HEK293 (cell line): ENCODE measurements around the gene SBF1.

Source experiments
- CTCF ChIA-PET: fragments of 350-600 bp; formaldehyde crosslinking; extraction: SDS; loops from one replicate; lab custom pipeline; 2021; ENCODE audit warnings: antibody characterized with exemption; lab: Yijun Ruan, JAX
- POLR2A ChIA-PET: fragments of 300-600 bp; formaldehyde crosslinking; extraction: SDS; loops from one replicate; lab custom pipeline; 2020; ENCODE audit warnings: antibody characterized with exemption, inconsistent platforms; lab: Yijun Ruan, JAX
- H3K27ac ChIP-seq: fragments of 200-500 bp; sonication (Bioruptor generic); 2 replicates; pipeline ENCODE4 v1.5.1; 2014; ENCODE audit warnings: low read depth, low read length, control low read depth, inconsistent platforms; ENCODE audit errors: extremely low read depth
- H3K36me3 ChIP-seq, 2 experiments: fragments of 200-500 bp in 1 of 2; sonication (Bioruptor generic) in 1 of 2; 1 replicate in 1 of 2; 2 replicates in 1 of 2; pipeline ENCODE4 v1.5.1; 2014 to 2017; ENCODE audit warnings: inconsistent platforms in 2 of 2, low read length in 2 of 2; ENCODE audit not compliant: control insufficient read depth in 2 of 2, insufficient read depth in 1 of 2
- H3K4me1 ChIP-seq: fragments of 200-500 bp; sonication (Bioruptor generic); 2 replicates; pipeline ENCODE4 v1.5.1; 2014; ENCODE audit warnings: mild to moderate bottlenecking, low read length, inconsistent platforms; ENCODE audit not compliant: control insufficient read depth, insufficient read depth
- H3K4me3 ChIP-seq: 2 replicates; pipeline ENCODE4 v1.5.1; 2011; ENCODE audit warnings: low read depth, mild to moderate bottlenecking, control low read depth, low read length, moderate library complexity
- H3K9me3 ChIP-seq: fragments of 200-500 bp; sonication (Bioruptor generic); 2 replicates; pipeline ENCODE4 v1.5.1; 2014; ENCODE audit warnings: low read depth, low read length, inconsistent platforms; ENCODE audit not compliant: control insufficient read depth, insufficient read depth
- REPIN1 ChIP-seq: fragments of 450-650 bp; formaldehyde crosslinking; IDR thresholded peaks from 2 replicates; pipeline ENCODE4 v1.5.1; 2017; ENCODE audit warnings: missing biosample characterization, missing genetic modification characterization, low read depth
- SETDB1 ChIP-seq: IDR thresholded peaks from one replicate; pipeline ENCODE4 v1.6.1; 2017; ENCODE audit warnings: mild to moderate bottlenecking, low read length, moderate library complexity, mixed read lengths; ENCODE audit not compliant: insufficient read length
- ZNF132 ChIP-seq: fragments of 450-650 bp; formaldehyde crosslinking; IDR thresholded peaks from 2 replicates; pipeline ENCODE4 v1.5.1; 2017; ENCODE audit warnings: missing biosample characterization, missing genetic modification characterization, borderline replicate concordance
- ZNF157 ChIP-seq: fragments of 450-650 bp; formaldehyde crosslinking; IDR thresholded peaks from 2 replicates; pipeline ENCODE4 v1.5.1; 2016; ENCODE audit warnings: missing biosample characterization, missing genetic modification characterization
- ZNF16 ChIP-seq: fragments of 450-650 bp; formaldehyde crosslinking; IDR thresholded peaks from 2 replicates; pipeline ENCODE4 v1.5.1; 2016; ENCODE audit warnings: low read depth, missing biosample characterization, missing genetic modification characterization
- ZNF18 ChIP-seq: fragments of 450-650 bp; formaldehyde crosslinking; IDR thresholded peaks from 2 replicates; pipeline ENCODE4 v1.5.1; 2016; ENCODE audit warnings: missing biosample characterization, missing genetic modification characterization
- ZNF202 ChIP-seq: fragments of 450-650 bp; formaldehyde crosslinking; IDR thresholded peaks from 2 replicates; pipeline ENCODE4 v1.5.1; 2016; ENCODE audit warnings: missing biosample characterization, missing genetic modification characterization, borderline replicate concordance
- ZNF302 ChIP-seq: fragments of 450-650 bp; formaldehyde crosslinking; IDR thresholded peaks from 2 replicates; pipeline ENCODE4 v1.5.1; 2016; ENCODE audit warnings: missing biosample characterization, missing genetic modification characterization, low read depth
- ZNF311 ChIP-seq: fragments of 450-650 bp; formaldehyde crosslinking; IDR thresholded peaks from 2 replicates; pipeline ENCODE4 v1.5.1; 2017; ENCODE audit warnings: missing biosample characterization, missing genetic modification characterization, borderline replicate concordance
- ZNF341 ChIP-seq: fragments of 450-650 bp; formaldehyde crosslinking; IDR thresholded peaks from 2 replicates; pipeline ENCODE4; 2016; ENCODE audit warnings: low read depth, missing biosample characterization, missing genetic modification characterization
- ZNF501 ChIP-seq: fragments of 450-650 bp; formaldehyde crosslinking; IDR thresholded peaks from 2 replicates; pipeline ENCODE4 v1.5.1; 2016; ENCODE audit warnings: missing biosample characterization, missing genetic modification characterization
- ZNF621 ChIP-seq: fragments of 450-650 bp; formaldehyde crosslinking; IDR thresholded peaks from 2 replicates; pipeline ENCODE4 v1.5.1; 2017; ENCODE audit warnings: missing biosample characterization, missing genetic modification characterization
- ZNF639 ChIP-seq: fragments of 450-650 bp; formaldehyde crosslinking; IDR thresholded peaks from 2 replicates; pipeline ENCODE4 v1.5.1; 2016; ENCODE audit warnings: missing biosample characterization, missing genetic modification characterization
- ZNF791 ChIP-seq: fragments of 450-650 bp; formaldehyde crosslinking; IDR thresholded peaks from 2 replicates; pipeline ENCODE4 v1.5.1; 2016; ENCODE audit warnings: missing biosample characterization, missing genetic modification characterization
- ZNF830 ChIP-seq: fragments of 450-650 bp; IDR thresholded peaks from 2 replicates; pipeline ENCODE4 v1.5.0; 2018; ENCODE audit warnings: missing biosample characterization, missing genetic modification characterization, low read depth, mild to moderate bottlenecking, moderate library complexity
- ZSCAN23 ChIP-seq: fragments of 450-650 bp; formaldehyde crosslinking; IDR thresholded peaks from 2 replicates; pipeline ENCODE4 v1.5.1; 2016; ENCODE audit warnings: missing biosample characterization, missing genetic modification characterization
- ZSCAN30 ChIP-seq: fragments of 450-650 bp; IDR thresholded peaks from 2 replicates; pipeline ENCODE4 v1.5.1; 2018; ENCODE audit warnings: missing biosample characterization, mild to moderate bottlenecking, missing genetic modification characterization, moderate library complexity
- TF ChIP-seq, protein P1 (sequence below): fragments of 450-650 bp; formaldehyde crosslinking; IDR thresholded peaks from 2 replicates; pipeline ENCODE4 v1.5.1; 2016; ENCODE audit warnings: missing biosample characterization, missing genetic modification characterization
- TF ChIP-seq, protein P2 (sequence below): fragments of 450-650 bp; formaldehyde crosslinking; IDR thresholded peaks from 2 replicates; pipeline ENCODE4 v1.5.1; 2016; ENCODE audit warnings: missing biosample characterization, missing genetic modification characterization

Gene SBF1

DNA sequence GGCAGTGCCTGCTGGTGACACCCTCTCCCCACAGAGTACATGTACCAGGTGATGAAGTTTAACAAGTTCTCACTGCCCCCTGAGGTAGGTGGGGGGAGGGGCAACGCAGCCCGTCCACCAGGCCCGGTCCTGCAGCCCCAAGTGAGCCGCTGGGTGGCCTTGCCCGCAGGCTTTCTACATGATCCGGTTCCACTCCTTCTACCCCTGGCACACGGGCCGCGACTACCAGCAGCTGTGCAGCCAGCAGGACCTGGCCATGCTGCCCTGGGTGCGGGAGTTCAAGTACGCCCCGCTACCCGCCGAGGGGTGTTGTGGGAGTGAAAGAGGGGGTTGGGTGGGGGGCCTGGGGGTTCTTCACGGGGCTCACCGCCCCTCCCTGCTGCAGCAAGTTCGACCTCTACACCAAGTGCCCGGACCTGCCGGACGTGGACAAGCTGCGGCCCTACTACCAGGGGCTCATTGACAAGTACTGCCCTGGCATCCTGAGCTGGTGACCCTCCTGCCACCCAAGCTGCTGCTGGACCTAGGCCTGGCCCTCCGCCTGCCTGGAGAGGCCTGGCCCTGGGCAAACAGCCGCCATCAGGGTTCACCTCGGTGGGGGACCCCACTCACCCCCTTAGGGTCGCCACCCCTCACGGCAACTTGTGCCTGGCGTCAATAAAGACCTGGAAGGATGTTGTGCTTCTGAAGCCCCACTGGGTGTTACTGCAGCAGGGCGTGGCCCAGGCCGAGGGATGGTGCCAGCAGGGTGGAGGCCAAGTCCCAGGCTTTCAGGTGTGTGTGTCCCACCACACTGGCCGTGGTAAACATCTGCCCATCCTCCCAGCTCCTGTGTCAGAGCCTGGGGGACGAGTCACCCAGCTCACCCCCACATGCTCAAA is 14.8 kb upstream of the SBF1 start (continued):
- no peak for TF ChIP-seq ZSCAN23 (tag by site-specific recombination)
- no peak for TF ChIP-seq ZNF621 (tag by site-specific recombination)
- TF ChIP-seq ZNF302 (tag by site-specific recombination) = no peak
- TF ChIP-seq ZNF341 (tag by site-specific recombination) = no peak
- TF ChIP-seq ZNF501 (tag by site-specific recombination) = no peak
- TF ChIP-seq ZNF157 (tag by site-specific recombination) = no peak

- ChIA-PET CTCF (no interaction called here), POLR2A (no interaction called here)
- TF ChIP-seq ZNF621 (tag by site-specific recombination) (no peak), REPIN1 (tag by site-specific recombination) (no peak), ZNF202 (tag by site-specific recombination) (no peak), ZNF132 (tag by site-specific recombination) (no peak), ZNF791 (no peak), ZNF830 (tag by site-specific recombination) (no peak), ZSCAN30 (tag by site-specific recombination) (no peak), ZNF639 (no peak), ZNF16 (tag by site-specific recombination) (no peak), ZNF311 (tag by site-specific recombination) (no peak), SETDB1 (no peak), ZNF18 (tag by site-specific recombination) (no peak)
- TF ChIP-seq, protein P1, sequence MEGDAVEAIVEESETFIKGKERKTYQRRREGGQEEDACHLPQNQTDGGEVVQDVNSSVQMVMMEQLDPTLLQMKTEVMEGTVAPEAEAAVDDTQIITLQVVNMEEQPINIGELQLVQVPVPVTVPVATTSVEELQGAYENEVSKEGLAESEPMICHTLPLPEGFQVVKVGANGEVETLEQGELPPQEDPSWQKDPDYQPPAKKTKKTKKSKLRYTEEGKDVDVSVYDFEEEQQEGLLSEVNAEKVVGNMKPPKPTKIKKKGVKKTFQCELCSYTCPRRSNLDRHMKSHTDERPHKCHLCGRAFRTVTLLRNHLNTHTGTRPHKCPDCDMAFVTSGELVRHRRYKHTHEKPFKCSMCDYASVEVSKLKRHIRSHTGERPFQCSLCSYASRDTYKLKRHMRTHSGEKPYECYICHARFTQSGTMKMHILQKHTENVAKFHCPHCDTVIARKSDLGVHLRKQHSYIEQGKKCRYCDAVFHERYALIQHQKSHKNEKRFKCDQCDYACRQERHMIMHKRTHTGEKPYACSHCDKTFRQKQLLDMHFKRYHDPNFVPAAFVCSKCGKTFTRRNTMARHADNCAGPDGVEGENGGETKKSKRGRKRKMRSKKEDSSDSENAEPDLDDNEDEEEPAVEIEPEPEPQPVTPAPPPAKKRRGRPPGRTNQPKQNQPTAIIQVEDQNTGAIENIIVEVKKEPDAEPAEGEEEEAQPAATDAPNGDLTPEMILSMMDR = no peak
- TF ChIP-seq, protein P2, sequence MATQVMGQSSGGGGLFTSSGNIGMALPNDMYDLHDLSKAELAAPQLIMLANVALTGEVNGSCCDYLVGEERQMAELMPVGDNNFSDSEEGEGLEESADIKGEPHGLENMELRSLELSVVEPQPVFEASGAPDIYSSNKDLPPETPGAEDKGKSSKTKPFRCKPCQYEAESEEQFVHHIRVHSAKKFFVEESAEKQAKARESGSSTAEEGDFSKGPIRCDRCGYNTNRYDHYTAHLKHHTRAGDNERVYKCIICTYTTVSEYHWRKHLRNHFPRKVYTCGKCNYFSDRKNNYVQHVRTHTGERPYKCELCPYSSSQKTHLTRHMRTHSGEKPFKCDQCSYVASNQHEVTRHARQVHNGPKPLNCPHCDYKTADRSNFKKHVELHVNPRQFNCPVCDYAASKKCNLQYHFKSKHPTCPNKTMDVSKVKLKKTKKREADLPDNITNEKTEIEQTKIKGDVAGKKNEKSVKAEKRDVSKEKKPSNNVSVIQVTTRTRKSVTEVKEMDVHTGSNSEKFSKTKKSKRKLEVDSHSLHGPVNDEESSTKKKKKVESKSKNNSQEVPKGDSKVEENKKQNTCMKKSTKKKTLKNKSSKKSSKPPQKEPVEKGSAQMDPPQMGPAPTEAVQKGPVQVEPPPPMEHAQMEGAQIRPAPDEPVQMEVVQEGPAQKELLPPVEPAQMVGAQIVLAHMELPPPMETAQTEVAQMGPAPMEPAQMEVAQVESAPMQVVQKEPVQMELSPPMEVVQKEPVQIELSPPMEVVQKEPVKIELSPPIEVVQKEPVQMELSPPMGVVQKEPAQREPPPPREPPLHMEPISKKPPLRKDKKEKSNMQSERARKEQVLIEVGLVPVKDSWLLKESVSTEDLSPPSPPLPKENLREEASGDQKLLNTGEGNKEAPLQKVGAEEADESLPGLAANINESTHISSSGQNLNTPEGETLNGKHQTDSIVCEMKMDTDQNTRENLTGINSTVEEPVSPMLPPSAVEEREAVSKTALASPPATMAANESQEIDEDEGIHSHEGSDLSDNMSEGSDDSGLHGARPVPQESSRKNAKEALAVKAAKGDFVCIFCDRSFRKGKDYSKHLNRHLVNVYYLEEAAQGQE = no peak
- H3K36me3 ChIP-seq = no peaks in the 10 kb centered on the region
- no peak overlapping the region for H3K27ac ChIP-seq
- H3K4me3 ChIP-seq = no peak overlapping the region
- H3K9me3 ChIP-seq = no peaks in the 10 kb centered on the region
- H3K4me1 ChIP-seq = no peaks in the 10 kb centered on the region
Observed at GRCh38 chr22:50488886-50489285, 14.1 kb upstream of the SBF1 start.
